HG03432 (cell line): ENCODE results near the gene RNFT2.

Experiments
- ATAC-seq: cut with Tn5 transposase; IDR thresholded peaks from one replicate; pipeline ENCODE4 v1.9.1; 2021; ENCODE audit warnings: mild to moderate bottlenecking, moderate library complexity; ENCODE audit not compliant: unreplicated experiment

Gene RNFT2

GRCh38 chr12:116894913-116895312 is 156.8 kb downstream of the RNFT2 start:
- ATAC-seq = no peak

- no peak for ATAC-seq
These were observed 158.4 kb downstream of the RNFT2 start for GRCh38 chr12:116896411-116896924.

GRCh38 chr12:116897476-116897875 is 159.4 kb downstream of the RNFT2 start:
- ATAC-seq = no peak

GRCh38 chr12:116898669-116899068 is 160.6 kb downstream of the RNFT2 start:
- ATAC-seq = no peak

GRCh38 chr12:116901612-116902011 is 163.5 kb downstream of the RNFT2 start:
- no peak for ATAC-seq
